Muscle layer of duodenum (tissue), 2 donors: ENCODE measurements around the gene ADORA3.
A peak's percentile ranks its signal among the peaks of the same experiment; 100 is the strongest.

ENCODE experiments used
- H3K27ac ChIP-seq: one replicate; pipeline ENCODE4 v1.7.0; 2013; ENCODE audit warnings: mild to moderate bottlenecking, low read length
- H3K27me3 ChIP-seq: one replicate; pipeline ENCODE4 v1.7.0; 2013; ENCODE audit warnings: low read depth, mild to moderate bottlenecking, control low read depth, low read length
- H3K36me3 ChIP-seq, 2 donors: one replicate each; pipeline ENCODE4 v1.7.0; 2013; ENCODE audit warnings: low read length in 2 of 2, control low read depth in 1 of 2, mild to moderate bottlenecking in 1 of 2; ENCODE audit not compliant: insufficient read depth in 2 of 2, control insufficient read depth in 1 of 2
- H3K4me1 ChIP-seq, 2 donors: one replicate each; pipeline ENCODE4 v1.7.0; 2013; ENCODE audit warnings: low read length in 2 of 2, mild to moderate bottlenecking in 2 of 2, control low read depth in 1 of 2, moderate library complexity in 1 of 2; ENCODE audit not compliant: insufficient read depth in 2 of 2, control insufficient read depth in 1 of 2
- H3K4me3 ChIP-seq, 2 donors: one replicate each; pipeline ENCODE4 v1.7.0; 2013; ENCODE audit warnings: low read length in 2 of 2, low read depth in 1 of 2, mild to moderate bottlenecking in 1 of 2
- H3K9me3 ChIP-seq, 2 donors: one replicate each; pipeline ENCODE4 v1.7.0; 2013; ENCODE audit warnings: low read length in 2 of 2, control low read depth in 1 of 2, mild to moderate bottlenecking in 1 of 2; ENCODE audit not compliant: control insufficient read depth in 1 of 2
- donor health status: healthy.

Gene ADORA3

DNA sequence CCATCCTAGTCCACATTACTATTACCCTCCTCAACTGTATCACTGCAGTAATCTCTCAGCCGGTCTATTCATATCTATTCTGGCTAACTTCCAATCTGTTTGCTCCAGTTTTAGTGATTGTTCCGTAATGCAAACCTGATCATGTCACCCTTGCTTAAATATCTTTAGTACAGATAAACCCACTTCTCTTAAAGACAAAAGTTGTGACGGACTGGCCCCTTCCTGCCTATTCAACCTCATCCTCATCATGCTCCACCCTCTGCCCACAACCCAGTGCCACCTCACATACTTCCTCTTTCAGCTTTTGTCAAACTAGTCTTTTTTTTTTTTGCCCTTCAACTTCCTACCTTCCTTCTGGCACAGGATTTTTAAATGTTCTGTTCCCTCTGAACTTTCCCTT lies 32.4 kb downstream of the ADORA3 start:
- H3K9me3 ChIP-seq = no peaks in the 10 kb centered on the region
- H3K4me1 ChIP-seq = no peaks in the 10 kb centered on the region
- peaks cover 11 to 54% of the 10 kb centered on the region in 2 donors for H3K36me3 ChIP-seq
- peak overlapping the region; percentile 33 for H3K27ac ChIP-seq
- no peaks in the 10 kb centered on the region for H3K27me3 ChIP-seq
- no peak overlapping the region for H3K4me3 ChIP-seq

DNA sequence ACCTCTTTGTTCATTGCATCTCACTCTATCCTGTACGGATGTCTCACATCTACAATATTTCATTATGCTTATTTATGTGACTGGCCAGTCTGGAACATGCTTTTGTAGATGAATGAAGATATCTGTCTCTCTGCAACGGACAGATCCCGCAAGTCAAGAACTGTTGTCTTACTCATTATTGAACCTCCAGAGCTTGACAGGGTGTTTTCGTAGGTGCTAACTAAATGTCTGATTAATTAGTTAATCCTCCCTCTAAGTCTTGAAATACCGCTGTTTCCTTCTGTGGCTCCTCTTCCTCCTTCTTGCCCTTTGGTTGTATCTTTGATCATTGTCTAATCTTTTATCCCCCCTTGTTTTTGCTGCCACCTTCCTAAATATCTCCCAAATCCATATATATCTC lies 32.8 kb downstream of the ADORA3 start:
- no peaks in the 10 kb centered on the region for H3K4me1 ChIP-seq
- H3K9me3 ChIP-seq = no peaks in the 10 kb centered on the region
- H3K27me3 ChIP-seq = no peaks in the 10 kb centered on the region
- H3K36me3 ChIP-seq = peaks cover 11 to 56% of the 10 kb centered on the region in 2 donors
- H3K27ac ChIP-seq = peak overlapping the region; percentile 33
- H3K4me3 ChIP-seq = no peak overlapping the region

DNA sequence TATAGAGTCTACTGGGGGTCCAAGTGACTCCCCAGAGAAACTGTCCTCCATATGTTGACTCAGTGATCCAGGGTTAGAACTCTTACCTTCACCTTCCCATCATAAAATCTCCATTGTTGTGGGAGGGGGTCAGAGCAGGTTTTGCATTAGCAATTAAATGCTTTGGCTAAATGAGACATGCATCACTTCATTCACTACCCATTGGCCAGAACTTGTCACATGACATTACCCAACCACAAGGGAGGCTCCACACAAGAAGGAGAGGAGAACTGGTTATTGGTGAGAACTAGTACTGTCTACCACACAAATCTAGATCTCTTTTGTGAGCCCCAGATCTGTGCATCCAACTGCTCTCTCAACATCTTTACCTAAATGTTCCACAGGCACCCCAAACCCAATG lies 33.9 kb downstream of the ADORA3 start:
- Histone ChIP-seq H3K27ac (no peak overlapping the region), H3K4me1 (no peaks in the 10 kb centered on the region), H3K36me3 (peaks cover 11 to 60% of the 10 kb centered on the region in 2 donors), H3K4me3 (no peak overlapping the region), H3K27me3 (no peaks in the 10 kb centered on the region), H3K9me3 (no peaks in the 10 kb centered on the region)

DNA sequence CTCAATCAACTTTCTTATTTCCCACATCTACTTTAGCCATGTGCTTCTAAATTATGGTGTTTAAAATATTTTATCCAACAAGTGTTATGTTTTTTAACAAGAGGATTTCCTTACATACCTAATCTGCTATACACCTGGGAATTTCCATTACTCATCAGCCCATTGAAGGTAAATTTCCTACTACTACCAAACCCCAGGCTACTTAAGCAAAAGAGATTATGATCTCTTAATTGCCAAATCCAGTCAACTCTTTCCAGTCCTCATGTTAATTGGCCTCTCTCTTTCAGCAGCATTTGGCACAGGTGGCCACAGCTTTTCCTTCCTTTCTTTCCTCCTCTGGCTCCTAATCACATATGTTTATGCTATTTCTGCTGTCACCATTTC lies 34.7 kb downstream of the ADORA3 start:
- no peaks in the 10 kb centered on the region for H3K9me3 ChIP-seq

DNA sequence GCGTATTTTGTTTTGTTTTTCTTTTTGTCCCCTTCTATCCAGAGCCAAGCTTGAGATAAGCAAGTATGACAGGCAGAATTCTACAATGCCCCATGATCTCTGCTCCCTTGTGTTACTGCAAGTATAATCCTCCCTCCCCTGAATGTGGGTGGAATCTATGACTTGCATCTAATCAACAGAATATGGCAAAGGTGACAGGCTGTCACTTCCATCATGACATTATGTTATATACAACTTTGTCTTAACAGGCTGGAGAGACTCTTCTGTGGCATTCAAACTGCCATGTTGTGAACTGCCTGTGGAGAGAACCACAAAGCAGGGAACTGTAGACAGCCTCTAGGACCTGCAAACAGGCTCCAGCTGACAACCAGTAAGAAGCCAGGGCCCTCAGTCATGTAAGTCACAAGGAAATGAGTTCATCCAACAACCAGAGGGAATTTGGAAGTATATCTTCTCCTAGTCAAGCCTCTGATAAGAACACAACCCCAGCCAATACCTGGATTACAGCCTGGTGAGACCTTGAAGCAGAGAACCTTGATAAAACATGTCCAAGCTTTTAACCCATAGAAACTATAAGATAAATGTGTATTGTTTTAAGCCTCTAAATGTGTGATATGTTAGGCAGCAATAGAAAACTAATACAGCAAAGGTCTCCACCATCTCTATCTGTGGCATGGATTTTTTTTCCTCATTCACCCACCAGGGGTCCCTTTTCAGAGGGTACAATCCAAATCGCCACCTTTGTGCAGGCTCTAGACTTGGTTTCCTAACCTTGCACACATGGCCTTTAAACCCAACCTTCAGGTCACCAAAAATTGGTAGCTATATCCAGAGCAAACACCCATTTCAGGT lies 35.3 kb downstream of the ADORA3 start:
- peaks cover 14 to 60% of the 10 kb centered on the region in 2 donors for H3K36me3 ChIP-seq
- no peak overlapping the region for H3K4me3 ChIP-seq
- H3K27me3 ChIP-seq = no peaks in the 10 kb centered on the region
- H3K4me1 ChIP-seq = no peaks in the 10 kb centered on the region
- H3K9me3 ChIP-seq = no peaks in the 10 kb centered on the region
- no peak overlapping the region for H3K27ac ChIP-seq

More for the DNA sequence above, 34.7 kb downstream of the ADORA3 start:
- H3K4me3 ChIP-seq = no peak overlapping the region
- H3K27me3 ChIP-seq = no peaks in the 10 kb centered on the region
- peaks cover 11 to 60% of the 10 kb centered on the region in 2 donors for H3K36me3 ChIP-seq
- no peak overlapping the region for H3K27ac ChIP-seq
- H3K4me1 ChIP-seq = no peaks in the 10 kb centered on the region

DNA sequence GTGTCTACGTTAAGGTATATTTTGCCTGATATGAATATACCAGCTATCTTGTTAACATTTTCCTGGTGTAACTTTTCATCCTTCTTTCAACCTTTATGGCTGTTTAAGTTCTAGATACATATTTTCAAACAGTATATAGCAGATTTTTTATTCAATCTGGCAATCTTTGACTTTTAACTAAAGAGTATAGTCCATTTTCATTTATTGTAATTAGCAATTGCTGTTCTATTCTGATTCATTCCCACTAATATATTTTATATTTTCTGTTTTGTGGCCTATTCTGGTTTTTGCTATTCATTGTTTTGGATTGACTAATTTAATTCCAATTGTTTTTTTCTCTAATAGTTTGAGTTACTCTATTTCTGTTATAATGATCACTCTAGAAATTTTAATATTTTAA lies 37.0 kb downstream of the ADORA3 start:
- Histone ChIP-seq H3K4me1 (peaks cover 0 to 5% of the 10 kb centered on the region in 2 donors), H3K4me3 (no peak overlapping the region), H3K27me3 (no peaks in the 10 kb centered on the region), H3K9me3 (no peaks in the 10 kb centered on the region), H3K36me3 (peaks cover 25 to 61% of the 10 kb centered on the region in 2 donors), H3K27ac (no peak overlapping the region)

DNA sequence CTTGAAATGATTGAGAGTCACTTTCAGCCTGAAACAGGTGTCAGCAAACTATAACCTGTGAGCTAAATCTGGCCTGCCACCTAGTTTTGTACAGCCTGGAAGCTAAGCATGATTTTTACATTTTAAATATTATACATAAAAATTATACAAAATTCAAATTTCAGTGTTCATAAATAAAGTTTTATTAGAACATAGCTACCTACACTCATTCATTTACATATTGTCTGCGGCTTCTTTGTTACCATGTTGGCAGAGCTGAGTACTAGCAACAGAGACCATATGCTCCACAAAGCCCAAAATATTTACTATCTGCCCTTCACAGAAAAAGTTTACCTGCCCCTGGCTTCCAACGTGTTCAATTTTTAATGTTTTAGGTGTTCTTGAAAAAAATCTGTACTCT lies 37.7 kb downstream of the ADORA3 start:
- Histone ChIP-seq H3K27ac (no peak overlapping the region), H3K4me3 (no peak overlapping the region), H3K27me3 (no peaks in the 10 kb centered on the region), H3K4me1 (peaks cover 0 to 5% of the 10 kb centered on the region in 2 donors), H3K36me3 (peaks cover 26 to 59% of the 10 kb centered on the region in 2 donors), H3K9me3 (no peaks in the 10 kb centered on the region)

DNA sequence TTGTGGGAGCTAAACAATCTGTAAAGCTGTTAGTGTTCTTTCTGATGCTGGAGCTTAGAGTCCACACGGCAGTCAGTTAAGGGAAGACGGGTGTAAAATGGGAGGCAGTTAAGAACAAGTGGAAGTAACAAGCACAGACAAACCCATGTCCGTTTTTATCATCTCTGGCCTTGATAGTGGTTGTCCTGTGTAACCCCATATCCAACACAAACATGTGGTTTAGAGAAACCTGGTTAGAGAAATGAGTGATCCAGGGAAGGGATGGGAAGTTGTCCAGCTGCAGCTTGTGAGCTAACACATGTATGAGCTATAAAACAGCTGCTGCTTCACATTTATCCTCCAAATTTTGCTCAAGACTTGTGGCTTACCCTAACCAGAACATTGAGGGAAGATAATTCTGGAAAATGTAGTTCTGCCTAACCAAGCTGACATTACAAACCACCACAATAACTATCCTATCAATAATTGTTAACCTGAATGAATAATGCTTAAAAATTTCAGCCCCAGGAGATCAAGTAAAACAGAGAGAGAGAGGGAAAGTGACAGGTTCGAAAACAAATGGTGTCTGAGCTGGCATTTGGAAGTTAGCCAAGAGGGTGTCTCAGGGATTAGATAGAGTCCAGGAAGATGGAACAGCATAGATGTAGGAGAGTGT lies 40.3 kb downstream of the ADORA3 start:
- Histone ChIP-seq H3K4me1 (peaks cover 0 to 5% of the 10 kb centered on the region in 2 donors), H3K9me3 (no peaks in the 10 kb centered on the region), H3K27me3 (no peaks in the 10 kb centered on the region), H3K36me3 (peaks cover 33 to 55% of the 10 kb centered on the region in 2 donors), H3K4me3 (no peak overlapping the region), H3K27ac (no peak overlapping the region)

DNA sequence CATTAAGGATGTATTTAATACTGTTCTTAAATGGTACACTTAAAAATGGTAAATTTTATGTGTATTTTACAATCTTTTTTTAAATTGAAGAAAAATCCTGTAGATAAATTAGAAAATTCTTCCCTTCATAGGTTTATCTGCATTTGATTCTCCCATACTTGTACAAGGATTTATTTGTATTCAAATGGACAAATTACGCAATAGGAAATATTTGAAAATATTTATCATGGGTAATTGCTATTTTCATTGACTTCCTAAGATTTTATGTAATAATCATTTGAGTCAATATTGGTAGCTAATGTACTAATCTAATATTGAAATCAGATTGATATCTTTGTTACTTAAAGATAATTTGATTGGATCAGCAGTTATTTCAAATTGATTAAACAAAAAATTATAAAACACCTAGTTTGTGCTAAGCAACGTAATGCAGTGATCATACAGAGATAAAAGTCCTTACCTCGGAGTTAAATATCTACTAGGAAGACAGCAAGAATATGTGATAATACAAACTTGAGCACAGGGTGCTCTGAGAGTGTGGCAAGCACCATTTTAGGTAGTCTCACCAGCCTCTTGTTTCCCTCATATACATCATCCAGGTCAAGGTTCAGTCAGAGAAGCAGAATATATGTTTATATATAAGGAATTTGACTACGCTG lies 40.9 kb downstream of the ADORA3 start:
- Histone ChIP-seq H3K9me3 (no peaks in the 10 kb centered on the region), H3K36me3 (peaks cover 39 to 55% of the 10 kb centered on the region in 2 donors), H3K4me3 (no peak overlapping the region)

DNA sequence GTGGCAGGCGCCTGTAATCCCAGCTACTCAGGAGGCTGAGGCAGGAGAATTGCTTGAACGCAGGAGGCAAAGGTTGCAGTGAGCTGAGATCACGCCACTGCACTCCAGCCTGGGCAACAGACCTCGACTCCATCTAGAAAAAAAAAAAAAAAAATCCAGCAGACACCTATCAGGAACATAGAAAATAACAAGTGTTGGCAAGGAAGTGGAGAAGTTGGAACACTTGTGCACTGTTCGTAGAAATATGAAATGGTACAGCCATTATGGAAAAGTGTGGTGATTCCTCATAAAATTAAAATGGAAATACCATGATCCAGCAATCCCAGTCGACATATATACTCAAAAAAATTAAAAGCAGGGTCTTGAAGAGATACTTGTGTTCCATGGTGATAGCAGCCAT lies 41.7 kb downstream of the ADORA3 start:
- Histone ChIP-seq H3K27ac (no peak overlapping the region), H3K36me3 (peaks cover 47 to 59% of the 10 kb centered on the region in 2 donors), H3K27me3 (no peaks in the 10 kb centered on the region), H3K4me3 (no peak overlapping the region), H3K4me1 (peaks cover 0 to 5% of the 10 kb centered on the region in 2 donors), H3K9me3 (no peaks in the 10 kb centered on the region)

More for the DNA sequence above, 40.9 kb downstream of the ADORA3 start:
- no peaks in the 10 kb centered on the region for H3K27me3 ChIP-seq
- H3K4me1 ChIP-seq = peaks cover 0 to 5% of the 10 kb centered on the region in 2 donors
- no peak overlapping the region for H3K27ac ChIP-seq

DNA sequence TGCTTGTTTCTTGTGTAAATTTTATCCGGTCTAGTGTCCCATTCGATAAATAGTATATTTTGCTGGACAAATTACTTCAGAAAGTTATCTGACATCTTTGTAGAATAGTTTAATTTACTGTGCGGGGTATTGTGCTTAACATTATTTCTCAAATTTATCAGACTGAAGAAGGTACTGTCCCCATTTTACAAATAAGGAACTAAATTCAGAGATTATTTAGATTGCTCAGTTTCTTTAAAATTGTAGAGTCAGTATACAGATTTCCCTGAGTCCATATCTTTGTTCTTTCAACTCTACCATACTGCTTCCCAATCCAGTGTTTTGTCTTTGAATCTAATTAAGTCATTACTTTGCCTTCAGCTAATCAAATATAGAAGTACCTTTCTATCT lies 47.8 kb downstream of the ADORA3 start:
- Histone ChIP-seq H3K4me1 (peaks cover 0 to 37% of the 10 kb centered on the region in 2 donors), H3K36me3 (peaks cover 55 to 59% of the 10 kb centered on the region in 2 donors), H3K27ac (no peak overlapping the region), H3K27me3 (no peaks in the 10 kb centered on the region), H3K9me3 (no peaks in the 10 kb centered on the region), H3K4me3 (no peak overlapping the region)
